ENCODE results near the gene LDB2.

Gene LDB2

DNA sequence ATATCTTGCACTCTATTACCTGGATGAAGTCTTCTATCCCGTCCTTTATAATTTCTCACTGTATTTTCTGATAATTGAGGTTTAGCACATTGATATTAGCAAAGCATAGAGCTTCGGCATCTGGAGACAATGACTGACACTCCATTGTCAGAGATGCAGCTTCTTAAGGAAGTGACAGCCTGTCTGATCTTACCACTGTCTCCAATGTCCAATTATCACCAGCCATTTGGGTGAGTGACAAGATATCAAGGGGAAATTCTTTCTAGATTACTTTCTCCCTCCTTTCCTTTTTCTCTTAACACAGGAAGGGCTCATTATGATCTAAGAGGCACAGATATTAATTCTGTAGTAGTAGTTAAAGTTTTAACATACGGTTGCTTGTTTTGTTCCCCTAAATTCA, 86.4 kb downstream of the LDB2 start:
- TF ChIP-seq, protein P1, sequence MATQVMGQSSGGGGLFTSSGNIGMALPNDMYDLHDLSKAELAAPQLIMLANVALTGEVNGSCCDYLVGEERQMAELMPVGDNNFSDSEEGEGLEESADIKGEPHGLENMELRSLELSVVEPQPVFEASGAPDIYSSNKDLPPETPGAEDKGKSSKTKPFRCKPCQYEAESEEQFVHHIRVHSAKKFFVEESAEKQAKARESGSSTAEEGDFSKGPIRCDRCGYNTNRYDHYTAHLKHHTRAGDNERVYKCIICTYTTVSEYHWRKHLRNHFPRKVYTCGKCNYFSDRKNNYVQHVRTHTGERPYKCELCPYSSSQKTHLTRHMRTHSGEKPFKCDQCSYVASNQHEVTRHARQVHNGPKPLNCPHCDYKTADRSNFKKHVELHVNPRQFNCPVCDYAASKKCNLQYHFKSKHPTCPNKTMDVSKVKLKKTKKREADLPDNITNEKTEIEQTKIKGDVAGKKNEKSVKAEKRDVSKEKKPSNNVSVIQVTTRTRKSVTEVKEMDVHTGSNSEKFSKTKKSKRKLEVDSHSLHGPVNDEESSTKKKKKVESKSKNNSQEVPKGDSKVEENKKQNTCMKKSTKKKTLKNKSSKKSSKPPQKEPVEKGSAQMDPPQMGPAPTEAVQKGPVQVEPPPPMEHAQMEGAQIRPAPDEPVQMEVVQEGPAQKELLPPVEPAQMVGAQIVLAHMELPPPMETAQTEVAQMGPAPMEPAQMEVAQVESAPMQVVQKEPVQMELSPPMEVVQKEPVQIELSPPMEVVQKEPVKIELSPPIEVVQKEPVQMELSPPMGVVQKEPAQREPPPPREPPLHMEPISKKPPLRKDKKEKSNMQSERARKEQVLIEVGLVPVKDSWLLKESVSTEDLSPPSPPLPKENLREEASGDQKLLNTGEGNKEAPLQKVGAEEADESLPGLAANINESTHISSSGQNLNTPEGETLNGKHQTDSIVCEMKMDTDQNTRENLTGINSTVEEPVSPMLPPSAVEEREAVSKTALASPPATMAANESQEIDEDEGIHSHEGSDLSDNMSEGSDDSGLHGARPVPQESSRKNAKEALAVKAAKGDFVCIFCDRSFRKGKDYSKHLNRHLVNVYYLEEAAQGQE (IDR thresholded peaks at IDR 0.05; ENCODE audit: low read depth): no peak

DNA sequence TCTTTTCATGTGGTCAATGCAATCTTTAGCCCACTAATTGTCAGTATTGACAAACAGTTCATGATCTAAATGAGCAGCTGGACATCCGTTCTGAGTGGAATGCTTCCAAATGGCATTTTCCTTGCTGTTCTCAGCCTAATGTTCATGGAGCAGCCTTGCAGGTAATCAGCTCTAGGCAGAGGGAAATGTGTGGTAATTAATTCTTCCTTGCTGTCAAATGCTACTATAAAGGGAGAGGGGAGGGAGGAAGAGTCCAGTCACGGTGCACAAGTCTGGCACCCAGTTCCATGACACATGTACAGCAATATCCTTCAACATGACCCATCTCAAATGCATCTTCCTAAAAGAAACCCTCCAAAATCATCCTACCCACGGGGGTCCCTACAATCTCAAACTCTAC, 88.5 kb downstream of the LDB2 start:
- no peak for TF ChIP-seq NFIC (IDR thresholded peaks at IDR 0.05)
- no peak for TF ChIP-seq TEAD4 (IDR thresholded peaks at IDR 0.05)
- TF ChIP-seq YY1 (IDR thresholded peaks at IDR 0.05; ENCODE audit: low read depth): no peak
- TF ChIP-seq TCF12 (IDR thresholded peaks at IDR 0.05; ENCODE audit: low read depth): no peak
- no peak for TF ChIP-seq TAF1 (IDR thresholded peaks at IDR 0.05; ENCODE audit: low read depth)
- TF ChIP-seq RAD21 (IDR thresholded peaks at IDR 0.05; ENCODE audit: low read depth): no peak
- TF ChIP-seq CEBPB (IDR thresholded peaks at IDR 0.05): no peak
- TF ChIP-seq CREB1 (IDR thresholded peaks at IDR 0.05; ENCODE audit: low read depth): no peak
- TF ChIP-seq, protein P2, sequence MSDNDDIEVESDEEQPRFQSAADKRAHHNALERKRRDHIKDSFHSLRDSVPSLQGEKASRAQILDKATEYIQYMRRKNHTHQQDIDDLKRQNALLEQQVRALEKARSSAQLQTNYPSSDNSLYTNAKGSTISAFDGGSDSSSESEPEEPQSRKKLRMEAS (IDR thresholded peaks at IDR 0.05): no peak
- TF ChIP-seq EGR1 (IDR thresholded peaks at IDR 0.05): no peak
- TF ChIP-seq, protein P1 (IDR thresholded peaks at IDR 0.05; ENCODE audit: low read depth): no peak
- no peak for TF ChIP-seq EP300 (IDR thresholded peaks at IDR 0.05; ENCODE audit: borderline replicate concordance)
- no peak for TF ChIP-seq FOXM1 (IDR thresholded peaks at IDR 0.05; ENCODE audit: borderline replicate concordance, low read depth)
- TF ChIP-seq USF1 (IDR thresholded peaks at IDR 0.05): no peak
- TF ChIP-seq ZBTB7A (IDR thresholded peaks at IDR 0.05; ENCODE audit: low read depth): no peak

GRCh38 chr4:16809064-16809463, 89.4 kb downstream of the LDB2 start:
- TF ChIP-seq TAF1 (IDR thresholded peaks at IDR 0.05; ENCODE audit: low read depth) (no peak), YY1 (IDR thresholded peaks at IDR 0.05; ENCODE audit: low read depth) (no peak), USF1 (IDR thresholded peaks at IDR 0.05) (no peak), EP300 (IDR thresholded peaks at IDR 0.05; ENCODE audit: borderline replicate concordance) (no peak), FOXM1 (IDR thresholded peaks at IDR 0.05; ENCODE audit: borderline replicate concordance, low read depth) (no peak), TCF12 (IDR thresholded peaks at IDR 0.05; ENCODE audit: low read depth) (no peak), CEBPB (IDR thresholded peaks at IDR 0.05) (no peak)
- TF ChIP-seq, protein P2 (IDR thresholded peaks at IDR 0.05): no peak

DNA sequence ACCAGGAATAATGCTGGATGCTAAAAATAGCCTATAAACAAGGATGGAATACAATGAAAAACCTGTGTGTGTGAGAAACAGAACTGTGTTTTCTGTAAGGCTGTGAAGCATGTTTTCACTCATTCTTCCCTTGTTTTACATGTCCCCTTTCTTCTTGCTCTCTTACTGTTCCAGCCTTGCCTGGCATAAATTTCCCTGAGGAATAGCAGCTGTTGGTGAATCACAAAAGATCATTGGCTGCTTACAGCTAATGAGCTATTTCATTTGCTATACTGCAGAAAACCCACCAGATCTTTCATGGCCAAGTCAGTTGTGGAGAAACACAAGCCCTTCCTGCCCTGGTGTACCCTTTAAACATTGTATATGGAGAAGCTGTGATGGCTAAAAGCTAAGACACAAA, 91.1 kb downstream of the LDB2 start:
- no peak for TF ChIP-seq NFIC (IDR thresholded peaks at IDR 0.05)
- no peak for TF ChIP-seq ZBTB7A (IDR thresholded peaks at IDR 0.05; ENCODE audit: low read depth)
- TF ChIP-seq FOXM1 (IDR thresholded peaks at IDR 0.05; ENCODE audit: borderline replicate concordance, low read depth): no peak
- TF ChIP-seq TCF12 (IDR thresholded peaks at IDR 0.05; ENCODE audit: low read depth): no peak
- TF ChIP-seq CREB1 (IDR thresholded peaks at IDR 0.05; ENCODE audit: low read depth): no peak

GRCh38 chr4:16804581-16804980, 93.9 kb downstream of the LDB2 start:
- TF ChIP-seq EP300 (IDR thresholded peaks at IDR 0.05; ENCODE audit: borderline replicate concordance) (no peak), YY1 (IDR thresholded peaks at IDR 0.05; ENCODE audit: low read depth) (no peak), FOXM1 (IDR thresholded peaks at IDR 0.05; ENCODE audit: borderline replicate concordance, low read depth) (no peak), TCF12 (IDR thresholded peaks at IDR 0.05; ENCODE audit: low read depth) (no peak), TEAD4 (IDR thresholded peaks at IDR 0.05) (no peak), CREB1 (IDR thresholded peaks at IDR 0.05; ENCODE audit: low read depth) (no peak), TAF1 (IDR thresholded peaks at IDR 0.05; ENCODE audit: low read depth) (no peak), EGR1 (IDR thresholded peaks at IDR 0.05) (no peak), USF1 (IDR thresholded peaks at IDR 0.05) (no peak), RAD21 (IDR thresholded peaks at IDR 0.05; ENCODE audit: low read depth) (no peak)
- TF ChIP-seq, protein P1 (IDR thresholded peaks at IDR 0.05; ENCODE audit: low read depth): no peak
- TF ChIP-seq, protein P2 (IDR thresholded peaks at IDR 0.05): no peak
